GM19438 (cell line): ENCODE data around the gene FXYD6.

ENCODE experiments used
- ATAC-seq: cut with Tn5 transposase; IDR thresholded peaks from one replicate; pipeline ENCODE4 v1.9.1; 2021; ENCODE audit warnings: low read depth; ENCODE audit not compliant: unreplicated experiment

Gene FXYD6

DNA sequence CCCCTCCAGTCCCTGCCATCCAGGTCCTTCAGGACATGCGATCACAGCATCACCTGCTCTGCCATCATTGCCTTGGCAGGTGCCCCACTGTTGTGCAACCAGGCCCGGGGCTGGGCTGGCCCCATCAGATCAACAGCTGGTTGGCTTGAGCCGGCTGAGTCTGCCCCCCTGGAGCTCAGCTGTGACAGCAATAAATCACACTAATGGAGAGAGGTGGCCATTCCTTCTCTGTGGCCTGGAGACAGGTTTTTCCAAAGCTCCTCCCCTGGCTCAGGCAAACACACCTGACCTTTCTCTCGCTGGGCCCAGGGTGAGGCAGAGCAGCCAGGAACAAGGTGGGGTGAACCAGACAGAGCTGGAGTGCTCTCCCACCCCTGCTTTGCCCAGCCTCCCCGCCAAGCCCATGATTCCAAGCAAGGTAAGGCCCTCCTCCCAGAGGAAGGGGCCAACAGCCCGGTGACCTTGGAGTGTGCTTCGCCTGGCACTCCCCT is 43.0 kb downstream of the FXYD6 start:
- no peak for ATAC-seq

DNA sequence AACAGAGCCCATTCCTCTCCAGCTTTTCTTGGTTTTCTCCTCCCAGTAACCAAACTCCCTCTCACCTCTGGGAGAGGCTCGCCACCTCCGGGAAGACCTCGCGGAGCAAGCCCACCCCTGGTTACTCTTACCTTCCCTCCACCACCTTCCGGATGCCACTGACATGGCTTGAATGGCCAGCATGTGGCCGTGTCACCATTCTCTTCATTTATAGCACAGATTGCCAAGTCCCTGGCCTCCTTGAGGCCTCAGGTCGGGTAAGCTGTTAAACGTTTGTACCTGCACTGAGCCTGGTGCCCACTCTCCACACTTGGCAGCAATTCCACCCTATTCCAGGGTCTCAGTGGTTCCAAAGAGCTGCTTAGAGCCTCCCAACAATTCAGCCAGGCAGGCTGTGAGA is 43.9 kb downstream of the FXYD6 start:
- no peak for ATAC-seq

- no peak for ATAC-seq
Observed at GRCh38 chr11:117831661-117832415, 44.6 kb downstream of the FXYD6 start.

GRCh38 chr11:117830674-117831351 is 45.6 kb downstream of the FXYD6 start:
- ATAC-seq, result no peak

- ATAC-seq, result no peak
Observed at GRCh38 chr11:117830072-117830471, 46.4 kb downstream of the FXYD6 start.

- ATAC-seq, result no peak
Observed at GRCh38 chr11:117829369-117829725, 47.1 kb downstream of the FXYD6 start.

GRCh38 chr11:117828611-117829368 is 47.7 kb downstream of the FXYD6 start:
- ATAC-seq, result no peak

DNA sequence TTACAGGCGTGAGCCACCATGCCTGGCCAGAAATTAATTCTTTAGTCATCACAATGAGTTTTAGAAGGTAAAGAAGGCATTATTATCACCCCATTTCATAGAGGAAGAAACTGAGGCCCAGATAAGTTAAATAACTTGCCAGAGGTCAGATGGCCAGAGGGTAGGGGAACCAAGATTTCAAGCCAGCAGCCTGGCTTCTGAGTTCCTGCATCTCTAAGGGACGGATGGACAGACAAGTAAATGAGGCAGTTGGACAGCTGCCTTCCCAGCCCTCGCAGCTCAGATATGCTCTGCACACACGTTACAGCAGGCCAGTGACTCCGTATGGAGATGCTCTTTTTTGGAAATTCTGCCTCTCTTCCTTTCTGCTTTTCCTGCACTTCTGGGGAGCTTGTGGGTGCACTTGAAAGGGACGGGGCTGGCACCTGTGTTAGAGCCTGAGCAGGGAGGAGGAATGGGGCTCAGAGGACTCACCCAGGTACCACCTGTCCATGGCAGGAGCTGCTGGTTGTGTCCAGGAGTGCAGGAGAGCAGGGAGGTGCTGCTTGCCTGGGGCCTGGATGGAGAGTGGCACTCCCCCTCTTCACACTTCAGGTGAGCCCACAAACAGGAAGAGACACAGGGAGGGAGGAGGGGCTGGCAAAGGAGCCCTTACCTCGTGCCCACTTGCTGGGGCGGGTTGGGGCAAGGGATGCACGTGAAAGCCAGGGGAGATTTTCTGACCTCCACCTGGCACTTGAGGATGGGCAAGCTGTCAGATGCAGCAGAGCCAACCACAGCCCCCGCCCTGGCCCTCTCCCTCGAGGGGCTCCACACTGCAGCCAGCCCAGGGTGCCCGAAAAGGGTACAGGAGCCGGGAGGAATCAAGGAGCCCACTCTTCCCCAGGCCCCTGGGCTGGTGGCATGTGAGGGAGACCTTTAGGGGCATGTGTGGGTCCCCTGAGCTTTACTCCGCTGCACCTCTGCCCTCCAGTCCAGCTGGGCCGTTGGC is 48.6 kb downstream of the FXYD6 start:
- no peak for ATAC-seq

GRCh38 chr11:117826832-117827231 is 49.6 kb downstream of the FXYD6 start:
- no peak for ATAC-seq

- no peak for ATAC-seq
Observed at GRCh38 chr11:117826190-117826570, 50.3 kb downstream of the FXYD6 start.

DNA sequence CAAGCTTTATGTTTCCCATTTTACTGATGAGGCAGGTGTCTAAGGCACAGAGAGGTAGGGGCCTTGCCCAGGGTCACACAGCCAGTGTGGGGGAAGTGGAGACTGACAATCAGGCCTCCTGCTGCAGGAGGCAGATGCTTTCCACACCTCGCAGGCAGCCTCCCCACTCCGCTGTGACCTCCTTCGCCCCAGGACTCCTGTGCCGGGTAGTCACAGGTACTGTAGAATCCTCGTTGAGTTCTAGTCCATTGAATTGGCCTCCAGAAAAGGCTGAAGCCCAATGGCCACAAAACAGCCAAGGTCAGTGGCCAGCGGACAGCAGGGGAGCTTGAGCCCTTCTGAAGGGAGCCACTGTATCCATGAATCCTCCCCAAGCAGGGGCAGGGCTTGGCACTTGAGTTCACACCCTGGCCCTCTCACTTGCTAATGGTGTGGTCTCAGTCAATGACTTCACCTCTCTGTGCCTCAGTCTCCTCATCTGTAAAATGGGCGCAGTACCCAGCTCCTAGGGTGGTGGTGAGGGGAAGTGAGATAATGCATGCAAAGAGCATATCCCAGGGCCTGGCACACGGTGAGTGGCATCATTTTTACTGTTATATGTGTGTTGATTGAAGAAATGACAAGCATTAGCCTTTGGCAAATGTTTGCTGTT is 50.8 kb downstream of the FXYD6 start:
- ATAC-seq, result no peak

DNA sequence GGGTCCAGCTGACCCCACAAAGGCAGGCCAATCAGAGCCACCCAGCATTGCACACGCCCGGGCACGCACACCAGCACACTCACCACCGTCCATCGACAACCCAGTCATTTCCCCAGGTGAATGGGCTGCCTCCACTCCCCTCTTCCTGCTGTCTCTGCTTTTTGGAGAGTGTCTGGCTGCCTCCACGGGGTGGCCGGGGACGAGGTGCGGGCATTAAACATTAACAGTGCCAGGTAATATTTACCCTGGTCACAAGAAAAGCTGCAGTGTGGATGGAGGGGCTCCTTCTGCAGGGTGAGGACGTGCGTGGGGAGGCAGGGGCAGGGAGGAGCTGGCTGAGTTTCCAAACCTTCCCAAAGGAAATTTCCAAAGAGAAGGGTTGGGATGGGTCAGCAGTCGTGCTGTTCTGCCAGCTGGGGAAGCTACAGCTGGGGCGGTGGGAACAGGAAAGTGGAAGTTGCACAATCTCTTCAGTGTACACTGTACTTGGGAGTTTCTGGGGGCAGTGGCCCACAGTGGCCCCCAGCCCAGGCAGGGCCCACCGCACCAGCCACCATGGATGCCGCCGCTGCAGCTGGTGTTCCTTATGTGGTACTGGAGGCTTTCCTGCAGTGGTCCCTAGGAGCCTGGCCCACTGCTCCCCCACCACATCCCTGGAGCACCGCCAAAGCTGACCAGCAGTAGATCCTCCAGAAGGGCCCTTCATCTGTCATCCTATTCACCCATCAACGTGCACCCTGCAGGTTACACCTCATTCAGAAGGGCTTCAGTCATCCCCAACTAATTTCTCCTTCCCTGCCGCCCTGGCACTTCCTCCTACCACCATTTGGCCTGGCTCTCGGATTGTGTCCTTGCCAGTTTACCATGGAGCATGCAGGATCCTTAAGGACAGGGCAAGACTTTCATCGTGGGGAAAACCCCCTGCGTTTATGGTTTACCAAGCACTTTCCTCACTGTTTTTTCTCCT is 51.6 kb downstream of the FXYD6 start, which contains the start of gene FXYD2:
Gene FXYD2, minus strand, starts transcription at position 174 of the 967 bp plus-strand sequence. Its CDS starts 66 bp downstream, at position 108.
- ATAC-seq, result no peak

GRCh38 chr11:117823946-117824420 is 52.5 kb downstream of the FXYD6 start:
- ATAC-seq, result no peak

GRCh38 chr11:117823294-117823945 is 53.0 kb downstream of the FXYD6 start:
- no peak for ATAC-seq

- no peak for ATAC-seq
Observed at GRCh38 chr11:117822074-117823033, 54.1 kb downstream of the FXYD6 start.

GRCh38 chr11:117821431-117821830 is 55.0 kb downstream of the FXYD6 start:
- no peak for ATAC-seq

- no peak for ATAC-seq
Observed at GRCh38 chr11:117820516-117820915, 55.9 kb downstream of the FXYD6 start.
